Measurements from ENCODE around the gene RNF220.
A peak's percentile ranks its signal among the peaks of the same experiment; 100 is the strongest.

The RNF220 gene

GRCh38 chr1:44523593-44524591, 118.8 kb downstream of the RNF220 start:
- DNase-seq (ENCODE audit: low read depth, low spot score), result peak; percentile 54

GRCh38 chr1:44524655-44525500, 119.8 kb downstream of the RNF220 start:
- DNase-seq (ENCODE audit: low read depth, low spot score), result peak; percentile 55

- no peak for DNase-seq (ENCODE audit: low read depth, low spot score)
Measured at GRCh38 chr1:44526295-44527073, 121.4 kb downstream of the RNF220 start.

GRCh38 chr1:44531785-44532566, 126.9 kb downstream of the RNF220 start:
- peak; percentile 71 for DNase-seq (ENCODE audit: low read depth, low spot score)

GRCh38 chr1:44532567-44532944, 127.5 kb downstream of the RNF220 start:
- DNase-seq (ENCODE audit: low read depth, low spot score), result no peak

GRCh38 chr1:44534771-44535170, 129.7 kb downstream of the RNF220 start:
- no peak for DNase-seq (ENCODE audit: low read depth, low spot score)

GRCh38 chr1:44536357-44537209, 131.5 kb downstream of the RNF220 start:
- no peak for DNase-seq (ENCODE audit: low read depth, low spot score)

- DNase-seq (ENCODE audit: low read depth, low spot score), result no peak
Measured at GRCh38 chr1:44537538-44537937, 132.5 kb downstream of the RNF220 start.

- DNase-seq (ENCODE audit: low read depth, low spot score), result no peak
Measured at GRCh38 chr1:44537956-44538355, 132.9 kb downstream of the RNF220 start.

GRCh38 chr1:44539991-44540730, 135.1 kb downstream of the RNF220 start:
- no peak for DNase-seq (ENCODE audit: low read depth, low spot score)

- DNase-seq (ENCODE audit: low read depth, low spot score), result no peak
Measured at GRCh38 chr1:44542420-44543063, 137.5 kb downstream of the RNF220 start.

- no peak for DNase-seq (ENCODE audit: low read depth, low spot score)
Measured at GRCh38 chr1:44543064-44543744, 138.1 kb downstream of the RNF220 start.

- DNase-seq (ENCODE audit: low read depth, low spot score), result no peak
Measured at GRCh38 chr1:44543786-44544185, 138.7 kb downstream of the RNF220 start.

- no peak for DNase-seq (ENCODE audit: low read depth, low spot score)
Measured at GRCh38 chr1:44544960-44545359, 139.9 kb downstream of the RNF220 start.

- DNase-seq (ENCODE audit: low read depth, low spot score), result no peak
Measured at GRCh38 chr1:44545961-44546360, 140.9 kb downstream of the RNF220 start.

- DNase-seq (ENCODE audit: low read depth, low spot score), result no peak
Measured at GRCh38 chr1:44546403-44547053, 141.5 kb downstream of the RNF220 start.

- no peak for DNase-seq (ENCODE audit: low read depth, low spot score)
Measured at GRCh38 chr1:44547361-44547760, 142.3 kb downstream of the RNF220 start.

GRCh38 chr1:44547837-44548236, 142.8 kb downstream of the RNF220 start:
- no peak for DNase-seq (ENCODE audit: low read depth, low spot score)

All from astrocyte of the hippocampus (primary cell).